Hepatocyte (in vitro differentiated cells): ENCODE data around the gene NBAS. TPM values are rescaled to one million over a fixed set of nuclear protein-coding genes. Genes with fewer than 3 reads are reported as not detected.

Source experiments
- DNase-seq: peaks from one replicate; pipeline ENCODE4 v3.0.0-alpha.2; 2016; ENCODE audit warnings: low spot score
- H2AFZ ChIP-seq: fragments of 200-600 bp; sonication (generic); 2 replicates; pipeline ENCODE4 v1.6.0; 2016; ENCODE audit warnings: antibody characterized with exemption, mild to moderate bottlenecking
- H3K27ac ChIP-seq: fragments of 200-600 bp; sonication (generic); 2 replicates; pipeline ENCODE4 v1.5.1; 2016; ENCODE audit warnings: mild to moderate bottlenecking
- H3K27me3 ChIP-seq: fragments of 200-600 bp; sonication (generic); 2 replicates; pipeline ENCODE4 v1.6.1; 2016
- H3K36me3 ChIP-seq: fragments of 200-600 bp; sonication (generic); replicated peaks from 2 replicates; pipeline ENCODE4 v1.5.1; 2016; ENCODE audit warnings: low read depth; ENCODE audit not compliant: insufficient read depth
- H3K4me1 ChIP-seq: fragments of 200-600 bp; sonication (generic); 2 replicates; pipeline ENCODE4 v1.5.1; 2016; ENCODE audit warnings: mild to moderate bottlenecking, moderate library complexity; ENCODE audit not compliant: insufficient read depth
- H3K4me2 ChIP-seq: fragments of 200-600 bp; sonication (generic); 2 replicates; pipeline ENCODE4 v1.6.0; 2016
- H3K4me3 ChIP-seq: fragments of 200-600 bp; sonication (generic); 2 replicates; pipeline ENCODE4 v1.5.1; 2016; ENCODE audit warnings: mild to moderate bottlenecking
- H3K79me2 ChIP-seq: fragments of 200-600 bp; sonication (generic); 2 replicates; pipeline ENCODE4 v1.6.0; 2017; ENCODE audit warnings: mild to moderate bottlenecking
- H3K9me2 ChIP-seq: fragments of 200-600 bp; sonication (generic); replicated peaks from 2 replicates; pipeline ENCODE4 v1.6.0; 2017; ENCODE audit warnings: mild to moderate bottlenecking; ENCODE audit not compliant: insufficient read depth
- H3K9me3 ChIP-seq: fragments of 200-600 bp; sonication (generic); 2 replicates; pipeline ENCODE4 v1.5.1; 2016; ENCODE audit warnings: low read depth, mild to moderate bottlenecking
- H4K20me1 ChIP-seq: fragments of 200-600 bp; sonication (generic); 2 replicates; pipeline ENCODE4 v1.6.0; 2016; ENCODE audit warnings: mild to moderate bottlenecking; ENCODE audit not compliant: insufficient read depth, poor library complexity, severe bottlenecking
- EZH2 ChIP-seq: fragments of 200-600 bp; sonication (generic); IDR thresholded peaks from 2 replicates; pipeline ENCODE4 v1.6.1; 2016; ENCODE audit warnings: antibody characterized with exemption, mild to moderate bottlenecking, borderline replicate concordance
- EZH2phosphoT487 ChIP-seq: fragments of 200-600 bp; sonication (generic); IDR thresholded peaks from one replicate; pipeline ENCODE4 v1.6.1; 2018; ENCODE audit warnings: antibody characterized with exemption, mild to moderate bottlenecking, low read depth, moderate library complexity; ENCODE audit not compliant: unreplicated experiment, severe bottlenecking
- WGBS: methylation state at CpG from one replicate; pipeline ENCODE4 v1.1.6; 2016; ENCODE audit warnings: low lambda C conversion rate; ENCODE audit errors: missing lambda C conversion rate; 5-methylcytosine and 5-hydroxymethylcytosine counted together
- polyA plus RNA-seq: library from polyadenylated mRNA; unstranded; fragments of >200 nt; fragmentation: Nextera tagmentation; extraction: Ambion mirVana; gene quantifications from 2 replicates; pipeline ENCODE4 v1.2.1, GENCODE V29; 2016
- total RNA-seq: library from RNA; depleted of rRNA; stranded (reverse); fragments of >200 nt; gene quantifications from 2 replicates; pipeline ENCODE4 v1.2.3, GENCODE V29; 2014
- TF ChIP-seq, protein P1 (sequence below): fragments of 200-600 bp; sonication (generic); IDR thresholded peaks from 2 replicates; pipeline ENCODE4 v1.5.1; 2016; ENCODE audit warnings: antibody characterized with exemption, mild to moderate bottlenecking; ENCODE audit not compliant: poor library complexity

The NBAS gene
- total and polyA plus RNA-seq, 2 experiments from 2014 or later = 20.8 to 47.2 TPM

DNA sequence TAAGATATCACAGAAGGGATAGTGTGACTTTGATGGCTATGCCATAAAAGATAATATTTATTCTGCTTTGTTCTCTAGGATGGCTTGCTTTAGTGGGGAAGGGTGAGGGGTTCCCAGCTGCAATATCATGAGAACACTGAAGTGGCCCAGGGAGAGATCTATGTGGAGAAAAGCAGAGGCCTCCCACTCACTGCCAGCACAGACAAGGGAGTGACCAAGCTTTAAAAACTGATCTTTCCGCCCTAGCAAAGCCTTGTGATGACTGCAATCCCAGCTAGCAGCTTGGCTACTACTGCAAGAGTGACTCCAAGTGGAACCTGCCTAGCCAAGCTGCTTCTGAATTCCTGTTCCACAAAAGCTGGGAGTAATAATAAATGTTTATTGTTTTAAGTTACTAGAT lies 22.7 kb upstream of the NBAS start:
- Histone ChIP-seq H3K4me2 (no peak overlapping the region), H3K4me3 (no peak overlapping the region), H4K20me1 (no peaks in the 10 kb centered on the region), H3K27me3 (no peaks in the 10 kb centered on the region), H3K9me3 (no peaks in the 10 kb centered on the region), H3K4me1 (no peaks in the 10 kb centered on the region), H3K9me2 (no peaks in the 10 kb centered on the region), H3K27ac (no peak overlapping the region), H3K79me2 (no peaks in the 10 kb centered on the region), H3K36me3 (no peaks in the 10 kb centered on the region), H2AFZ (no peak overlapping the region)
- DNase-seq = no peak
- WGBS = 87% methylated on average over 1 of the region's 1 CpG
- TF ChIP-seq EZH2 (no peak), EZH2phosphoT487 (no peak)
- TF ChIP-seq, protein P1, sequence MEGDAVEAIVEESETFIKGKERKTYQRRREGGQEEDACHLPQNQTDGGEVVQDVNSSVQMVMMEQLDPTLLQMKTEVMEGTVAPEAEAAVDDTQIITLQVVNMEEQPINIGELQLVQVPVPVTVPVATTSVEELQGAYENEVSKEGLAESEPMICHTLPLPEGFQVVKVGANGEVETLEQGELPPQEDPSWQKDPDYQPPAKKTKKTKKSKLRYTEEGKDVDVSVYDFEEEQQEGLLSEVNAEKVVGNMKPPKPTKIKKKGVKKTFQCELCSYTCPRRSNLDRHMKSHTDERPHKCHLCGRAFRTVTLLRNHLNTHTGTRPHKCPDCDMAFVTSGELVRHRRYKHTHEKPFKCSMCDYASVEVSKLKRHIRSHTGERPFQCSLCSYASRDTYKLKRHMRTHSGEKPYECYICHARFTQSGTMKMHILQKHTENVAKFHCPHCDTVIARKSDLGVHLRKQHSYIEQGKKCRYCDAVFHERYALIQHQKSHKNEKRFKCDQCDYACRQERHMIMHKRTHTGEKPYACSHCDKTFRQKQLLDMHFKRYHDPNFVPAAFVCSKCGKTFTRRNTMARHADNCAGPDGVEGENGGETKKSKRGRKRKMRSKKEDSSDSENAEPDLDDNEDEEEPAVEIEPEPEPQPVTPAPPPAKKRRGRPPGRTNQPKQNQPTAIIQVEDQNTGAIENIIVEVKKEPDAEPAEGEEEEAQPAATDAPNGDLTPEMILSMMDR = no peak

- no peaks in the 10 kb centered on the region for H3K9me3 ChIP-seq
- H3K27me3 ChIP-seq = no peaks in the 10 kb centered on the region
- H3K4me2 ChIP-seq = no peak overlapping the region
- no peak for TF ChIP-seq EZH2
- TF ChIP-seq, protein P1 = no peak
- no peak for TF ChIP-seq EZH2phosphoT487
- no peaks in the 10 kb centered on the region for H3K36me3 ChIP-seq
- no peak for DNase-seq
- WGBS = 82% methylated on average over 15 of the region's 15 CpGs
- no peaks in the 10 kb centered on the region for H3K79me2 ChIP-seq
- H3K4me1 ChIP-seq = no peaks in the 10 kb centered on the region
- no peaks in the 10 kb centered on the region for H4K20me1 ChIP-seq
- H3K4me3 ChIP-seq = no peak overlapping the region
- H3K9me2 ChIP-seq = no peaks in the 10 kb centered on the region
- no peak overlapping the region for H3K27ac ChIP-seq
- H2AFZ ChIP-seq = no peak overlapping the region
Observed at GRCh38 chr2:15582710-15583357, 21.7 kb upstream of the NBAS start.

- H3K4me2 ChIP-seq = no peak overlapping the region
- H2AFZ ChIP-seq = no peak overlapping the region
- H3K9me3 ChIP-seq = no peaks in the 10 kb centered on the region
- H3K4me1 ChIP-seq = no peaks in the 10 kb centered on the region
- TF ChIP-seq EZH2phosphoT487 = no peak
- TF ChIP-seq EZH2 = no peak
- TF ChIP-seq, protein P1 = no peak
- DNase-seq = no peak
- H3K36me3 ChIP-seq = no peaks in the 10 kb centered on the region
- no peaks in the 10 kb centered on the region for H3K9me2 ChIP-seq
- H3K4me3 ChIP-seq = no peak overlapping the region
- H4K20me1 ChIP-seq = no peaks in the 10 kb centered on the region
- 92% methylated on average over 2 of the region's 2 CpGs for WGBS
- no peaks in the 10 kb centered on the region for H3K27me3 ChIP-seq
- H3K79me2 ChIP-seq = no peaks in the 10 kb centered on the region
- no peak overlapping the region for H3K27ac ChIP-seq
Observed at GRCh38 chr2:15580451-15580850, 19.3 kb upstream of the NBAS start.

GRCh38 chr2:15579641-15580040 lies 18.5 kb upstream of the NBAS start:
- WGBS = 29% methylated on average over 1 of the region's 1 CpG
- Histone ChIP-seq H3K79me2 (no peaks in the 10 kb centered on the region), H3K27me3 (no peaks in the 10 kb centered on the region)

More at GRCh38 chr2:15579641-15580040, 18.5 kb upstream of the NBAS start:
- TF ChIP-seq EZH2 = no peak
- Histone ChIP-seq H3K4me1 (no peaks in the 10 kb centered on the region), H4K20me1 (no peaks in the 10 kb centered on the region), H3K36me3 (no peaks in the 10 kb centered on the region), H3K27ac (no peak overlapping the region), H2AFZ (no peak overlapping the region), H3K4me2 (no peak overlapping the region), H3K4me3 (no peak overlapping the region), H3K9me2 (no peaks in the 10 kb centered on the region), H3K9me3 (no peaks in the 10 kb centered on the region)
- DNase-seq = no peak
